Germinal center (tissue), 1 donor: Measurements from ENCODE around the gene FAM13C.
"Not testable (repeated sequence)": the region's sequence is repeated elsewhere in the genome, so short reads cannot be mapped to it uniquely, and the experiment has no call there.

ENCODE experiments used
- DNase-seq: peaks from one replicate; pipeline ENCODE4 v3.0.0; 2012; ENCODE audit warnings: mixed read lengths, low spot score

FAM13C gene

GRCh38 chr10:59276133-59276532, 86.2 kb downstream of the FAM13C start:
- DNase-seq = no peak

DNA sequence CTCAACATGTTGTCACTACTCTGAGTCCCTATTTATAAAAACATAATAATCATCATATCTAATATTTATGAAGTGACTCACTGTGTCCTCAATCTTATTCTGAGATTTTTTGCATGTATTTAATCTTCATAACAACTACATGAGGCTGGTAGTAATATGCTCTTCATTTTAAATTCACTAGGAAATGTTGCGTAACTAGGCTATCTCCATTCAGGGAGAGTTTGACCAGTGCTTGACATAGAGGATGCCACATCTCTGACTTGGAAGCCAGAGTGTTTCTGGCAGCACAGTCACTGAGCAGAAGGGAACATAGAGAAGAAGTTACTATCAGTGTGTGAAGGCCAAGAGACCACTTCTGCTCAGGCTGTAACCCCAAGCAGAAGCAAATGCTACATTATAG, 88.9 kb downstream of the FAM13C start:
- DNase-seq = no peak

DNA sequence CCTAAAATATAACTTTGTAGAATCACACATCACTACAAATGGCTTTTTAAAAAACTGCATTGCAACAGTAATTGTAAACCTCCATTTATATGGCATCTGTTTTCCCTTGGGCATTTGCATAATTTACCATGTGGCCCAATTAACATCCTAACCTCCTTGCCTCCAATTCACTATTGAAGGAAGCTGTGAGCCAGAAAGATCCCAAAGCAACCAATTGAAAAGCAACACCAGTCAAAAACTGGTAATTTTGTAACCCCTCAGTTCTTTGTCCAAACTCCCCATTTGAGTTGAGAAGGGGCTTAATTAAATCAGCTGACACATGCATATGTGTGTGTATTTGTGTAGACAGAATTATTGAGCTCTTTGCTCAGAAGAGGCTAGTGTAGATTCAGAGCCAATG, 90.3 kb downstream of the FAM13C start:
- DNase-seq = no peak

- DNase-seq = no peak
These were observed 91.2 kb downstream of the FAM13C start for GRCh38 chr10:59271160-59271559.

- DNase-seq = no peak
These were observed 91.9 kb downstream of the FAM13C start for GRCh38 chr10:59270492-59270891.

- DNase-seq = no peak
These were observed 92.7 kb downstream of the FAM13C start for GRCh38 chr10:59269651-59270050.

DNA sequence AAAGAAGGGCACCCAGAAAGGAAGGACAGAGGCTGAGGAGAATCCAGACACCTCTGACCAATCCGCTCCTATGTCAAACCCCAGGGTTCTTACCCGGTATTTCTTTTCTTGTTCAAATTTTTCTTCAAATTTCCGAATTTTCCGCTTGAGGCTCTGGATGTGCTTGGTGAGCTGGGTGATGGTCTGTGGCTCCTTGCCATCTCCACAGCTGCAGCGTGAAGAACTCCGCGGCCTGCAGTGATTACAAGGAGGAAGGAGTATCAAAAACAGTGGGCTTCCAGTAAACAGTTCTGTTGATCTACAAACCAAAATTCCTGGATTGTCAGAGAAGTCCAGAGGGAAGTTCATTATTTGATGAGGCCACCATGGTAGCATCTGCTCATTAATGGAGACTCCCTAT, 93.9 kb downstream of the FAM13C start:
- DNase-seq = no peak

- no peak for DNase-seq
These were observed 96.0 kb downstream of the FAM13C start for GRCh38 chr10:59266321-59266720.

GRCh38 chr10:59265141-59265540, 97.2 kb downstream of the FAM13C start:
- DNase-seq = no peak

GRCh38 chr10:59258890-59259289, 103.5 kb downstream of the FAM13C start:
- no peak for DNase-seq

DNA sequence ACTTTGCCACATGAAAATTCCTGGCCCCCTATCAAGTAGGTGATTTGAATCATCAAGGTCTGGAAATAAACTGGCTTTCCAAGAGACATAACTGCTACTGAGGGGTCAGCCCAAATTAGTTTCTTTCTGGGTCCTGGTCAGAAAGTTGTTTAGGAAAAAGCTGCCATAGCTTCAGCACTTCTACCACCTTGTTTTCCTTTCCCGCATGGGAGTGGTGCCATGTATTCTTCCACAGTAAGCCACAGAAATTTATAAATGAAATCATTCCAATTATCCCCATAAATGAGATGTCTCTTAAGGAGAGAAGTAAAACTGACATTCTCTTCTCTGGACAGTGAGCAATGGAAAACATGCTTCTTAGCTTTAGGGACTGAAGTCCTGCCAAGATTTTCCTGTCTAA, 105.1 kb downstream of the FAM13C start:
- DNase-seq = no peak

- DNase-seq = no peak
These were observed 106.9 kb downstream of the FAM13C start for GRCh38 chr10:59255463-59255862.

GRCh38 chr10:59252491-59252890, 109.9 kb downstream of the FAM13C start:
- DNase-seq = no peak

DNA sequence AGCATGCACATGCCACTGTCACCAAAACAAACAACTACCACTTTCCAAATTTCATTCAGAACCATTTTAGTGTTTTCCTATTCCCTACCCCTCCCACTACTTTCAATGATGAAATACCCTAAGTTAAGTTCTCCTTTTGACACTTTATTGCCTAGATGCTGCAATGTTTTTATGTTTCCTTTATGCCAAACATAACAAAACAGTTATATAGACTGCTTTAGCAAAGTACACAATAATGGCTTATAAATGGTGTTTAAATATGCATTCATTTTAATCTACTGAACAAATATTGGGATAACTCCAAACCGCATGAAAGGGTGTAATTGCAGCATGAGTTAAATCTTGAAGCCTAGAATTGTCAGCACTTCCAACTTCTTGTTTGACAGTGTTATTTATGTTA, 116.7 kb downstream of the FAM13C start:
- DNase-seq = no peak

GRCh38 chr10:59244871-59245270, 117.5 kb downstream of the FAM13C start:
- no peak for DNase-seq

DNA sequence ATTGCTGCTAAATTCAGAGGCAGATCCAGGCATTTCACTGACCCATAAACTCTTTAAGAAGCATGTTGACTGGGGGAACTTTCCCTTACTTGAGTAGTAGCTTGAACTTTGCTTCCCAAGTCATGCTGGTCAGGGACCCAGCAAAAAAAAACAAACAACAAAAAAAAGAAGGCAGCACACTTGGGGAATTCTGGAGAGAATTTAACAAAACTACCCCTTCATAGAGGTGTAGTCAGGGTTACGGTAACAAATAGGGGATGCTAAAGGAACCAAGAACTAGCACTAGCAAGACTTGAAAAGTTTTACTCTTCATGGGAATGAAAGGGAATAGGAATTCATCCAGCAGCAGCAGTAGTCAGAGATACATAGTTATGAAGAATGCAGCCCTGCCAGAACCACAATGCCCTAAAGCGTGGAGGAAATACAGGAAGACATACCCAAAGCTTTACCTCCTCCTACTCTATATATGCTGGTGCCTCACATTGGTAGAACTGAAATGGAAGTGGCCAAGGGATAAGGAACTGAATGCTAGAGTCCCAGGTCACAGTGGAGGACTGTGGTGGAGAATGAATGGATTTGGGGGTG, 118.6 kb downstream of the FAM13C start:
- no peak for DNase-seq

- DNase-seq = no peak
These were observed 119.4 kb downstream of the FAM13C start for GRCh38 chr10:59242991-59243390.

DNA sequence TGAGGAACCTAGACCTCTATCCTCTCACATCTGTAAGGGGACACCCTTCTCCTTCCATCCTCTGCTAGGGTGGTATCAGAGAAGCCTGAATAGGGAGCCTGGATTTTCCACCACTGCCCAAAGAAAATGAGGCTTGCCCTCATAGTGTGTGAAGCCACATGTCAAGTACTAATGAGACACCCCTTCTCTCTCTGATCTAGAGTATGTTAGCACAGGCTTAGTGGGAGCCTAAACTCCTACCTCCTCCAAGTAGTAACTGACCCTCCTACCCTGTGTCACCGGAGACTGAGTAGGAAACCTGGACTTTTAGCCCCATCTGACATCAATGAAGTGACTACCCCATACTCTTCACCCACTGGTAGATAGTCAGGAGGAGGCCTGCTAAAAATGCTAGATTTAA, 120.3 kb downstream of the FAM13C start:
- DNase-seq = no peak

- no peak for DNase-seq
These were observed 121.7 kb downstream of the FAM13C start for GRCh38 chr10:59240582-59241183.

GRCh38 chr10:59239108-59239507, 123.2 kb downstream of the FAM13C start:
- not testable (repeated sequence) for DNase-seq

- no peak for DNase-seq
These were observed 124.6 kb downstream of the FAM13C start for GRCh38 chr10:59237775-59238174.

GRCh38 chr10:59236064-59236697, 126.2 kb downstream of the FAM13C start:
- DNase-seq = no peak

DNA sequence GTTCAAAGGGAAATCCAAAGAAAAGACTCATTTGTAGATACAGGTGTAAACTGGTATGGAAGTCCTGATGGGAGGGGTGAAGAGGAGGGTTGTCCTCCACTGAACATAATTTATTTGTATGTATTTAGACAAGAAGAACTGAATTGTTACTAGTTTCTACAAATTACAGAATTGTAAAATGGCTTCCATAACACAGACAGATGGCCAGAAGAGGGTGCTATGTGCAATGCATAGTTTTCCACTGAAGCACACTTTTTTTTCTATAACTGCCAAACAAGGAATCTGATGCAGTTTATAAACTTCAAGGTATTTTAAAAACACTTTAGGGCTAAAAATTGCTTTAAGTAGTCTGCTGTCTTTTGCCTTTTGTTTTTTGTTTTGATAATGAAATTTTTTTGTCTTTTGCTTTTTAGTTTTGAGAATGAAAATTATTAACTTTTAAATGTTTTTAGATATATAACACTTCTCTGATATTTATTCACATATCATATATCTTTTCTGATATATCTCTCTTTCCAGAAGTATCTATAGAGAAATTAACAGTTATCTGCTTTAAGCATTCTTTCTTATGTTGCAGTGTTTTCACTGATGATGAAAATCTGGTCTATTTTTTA, 127.4 kb downstream of the FAM13C start:
- no peak for DNase-seq
